Neural cell (in vitro differentiated cells): ENCODE data around the gene SECTM1. TPM values are rescaled to one million over a fixed set of nuclear protein-coding genes. Genes with fewer than 3 reads are reported as not detected.

Source experiments
- H2AFZ ChIP-seq: fragments of 200-600, 300-800 bp; sonication (generic), shearing (Covaris generic); 2 replicates; pipeline ENCODE4 v1.6.0; 2014; ENCODE audit warnings: low read depth, mild to moderate bottlenecking, antibody characterized with exemption, low read length, moderate library complexity
- H3F3A ChIP-seq: fragments of 200-600 bp; shearing (Covaris generic); 2 replicates; pipeline ENCODE4 v1.6.1; 2016; ENCODE audit warnings: mild to moderate bottlenecking, moderate library complexity, mixed read lengths, antibody characterized with exemption, low read length; ENCODE audit not compliant: insufficient read depth, poor library complexity, severe bottlenecking
- H3K27ac ChIP-seq: fragments of 200-600, 300-800 bp; sonication (generic), shearing (Covaris generic); 2 replicates; pipeline ENCODE4 v1.5.1; 2014; ENCODE audit warnings: mild to moderate bottlenecking, low read length, moderate library complexity
- H3K27me3 ChIP-seq: fragments of 300-800, 200-600 bp; sonication (generic), shearing (Covaris generic); 2 replicates; pipeline ENCODE4 v1.6.0; 2014; ENCODE audit warnings: mild to moderate bottlenecking, low read depth, low read length, moderate library complexity; ENCODE audit not compliant: insufficient read depth
- H3K36me3 ChIP-seq: fragments of 300-800, 200-600 bp; sonication (generic), shearing (Covaris generic); 2 replicates; pipeline ENCODE4 v1.5.1; 2014; ENCODE audit warnings: mild to moderate bottlenecking, antibody characterized with exemption, low read length, moderate library complexity; ENCODE audit not compliant: insufficient read depth
- H3K4me2 ChIP-seq: fragments of 300-800, 200-600 bp; sonication (generic), shearing (Covaris generic); 2 replicates; pipeline ENCODE4 v1.6.0; 2014; ENCODE audit warnings: mild to moderate bottlenecking, low read length
- H3K4me3 ChIP-seq: fragments of 300-800, 200-600 bp; sonication (generic), shearing (Covaris generic); 2 replicates; pipeline ENCODE4 v1.5.1; 2014; ENCODE audit warnings: mild to moderate bottlenecking, low read length, moderate library complexity
- H3K79me2 ChIP-seq: fragments of 200-600 bp; shearing (Covaris generic); replicated peaks from 2 replicates; pipeline ENCODE4 v1.6.0; 2014; ENCODE audit warnings: mild to moderate bottlenecking, low read length, moderate library complexity; ENCODE audit not compliant: insufficient read depth
- H3K9ac ChIP-seq: fragments of 300-800, 200-600 bp; sonication (generic), shearing (Covaris generic); 2 replicates; pipeline ENCODE4 v1.6.1; 2016; ENCODE audit warnings: mild to moderate bottlenecking, low read length, mixed read lengths
- H3K9me2 ChIP-seq: fragments of 200-600 bp; shearing (Covaris generic); 2 replicates; pipeline ENCODE4 v1.6.1; 2016; ENCODE audit warnings: mild to moderate bottlenecking, low read length, mixed read lengths; ENCODE audit not compliant: insufficient read depth
- H3K9me3 ChIP-seq: fragments of 200-600, 300-800 bp; sonication (generic), shearing (Covaris generic); 2 replicates; pipeline ENCODE4 v1.6.1; 2016; ENCODE audit warnings: mild to moderate bottlenecking, mixed run types, low read length, moderate library complexity, mixed read lengths
- H4K20me1 ChIP-seq: fragments of 200-600 bp; shearing (Covaris generic); 2 replicates; pipeline ENCODE4 v1.6.1; 2016; ENCODE audit warnings: mild to moderate bottlenecking, mixed run types; ENCODE audit not compliant: insufficient read depth
- EP300 ChIP-seq: fragments of 450-650 bp; conservative IDR thresholded peaks from 2 replicates; pipeline ENCODE4 v1.6.1; 2014; ENCODE audit warnings: antibody characterized with exemption, mild to moderate bottlenecking, moderate library complexity; ENCODE audit not compliant: poor library complexity, severe bottlenecking
- EZH2 ChIP-seq: fragments of 200-600, 300-800 bp; shearing (Covaris generic), sonication (generic); IDR thresholded peaks from 2 replicates; pipeline ENCODE4 v1.6.1; 2014; ENCODE audit warnings: antibody characterized with exemption, low read length, borderline replicate concordance, mild to moderate bottlenecking; ENCODE audit not compliant: insufficient read depth, poor library complexity, severe bottlenecking
- MXI1 ChIP-seq: fragments of 450-650 bp; conservative IDR thresholded peaks from 2 replicates; pipeline ENCODE4 v1.6.1; 2014; ENCODE audit warnings: antibody characterized with exemption, mild to moderate bottlenecking; ENCODE audit not compliant: poor library complexity, severe bottlenecking
- POLR2AphosphoS5 ChIP-seq: IDR thresholded peaks from 2 replicates; pipeline ENCODE4 v1.6.1; 2012
- RAD21 ChIP-seq: fragments of 450-650 bp; conservative IDR thresholded peaks from 2 replicates; pipeline ENCODE4 v1.6.1; 2014; ENCODE audit warnings: antibody characterized with exemption, mild to moderate bottlenecking, moderate library complexity
- SMC3 ChIP-seq: fragments of 450-650 bp; conservative IDR thresholded peaks from 2 replicates; pipeline ENCODE4 v1.6.1; 2014; ENCODE audit warnings: antibody characterized with exemption, mild to moderate bottlenecking, moderate library complexity; ENCODE audit not compliant: poor library complexity
- TAF1 ChIP-seq: IDR thresholded peaks from 2 replicates; pipeline ENCODE4 v1.6.1; 2012; ENCODE audit warnings: low read depth
- polyA plus RNA-seq: library from polyadenylated mRNA; depleted of rRNA; stranded (reverse); fragments of >200 nt; gene quantifications from 2 replicates; pipeline ENCODE4 v1.2.3, GENCODE V29; 2014
- TF ChIP-seq, protein P1 (sequence below): fragments of 450-650 bp; IDR thresholded peaks from 2 replicates; pipeline ENCODE4 v1.5.1; 2014; ENCODE audit warnings: antibody characterized with exemption, mild to moderate bottlenecking, moderate library complexity; ENCODE audit not compliant: poor library complexity, severe bottlenecking
- TF ChIP-seq, protein P2 (sequence below): IDR thresholded peaks from 2 replicates; pipeline ENCODE4 v1.6.1; 2012; ENCODE audit warnings: borderline replicate concordance

The SECTM1 gene
- polyA plus RNA-seq, 1 donor from 2014 or later, result not detected

DNA sequence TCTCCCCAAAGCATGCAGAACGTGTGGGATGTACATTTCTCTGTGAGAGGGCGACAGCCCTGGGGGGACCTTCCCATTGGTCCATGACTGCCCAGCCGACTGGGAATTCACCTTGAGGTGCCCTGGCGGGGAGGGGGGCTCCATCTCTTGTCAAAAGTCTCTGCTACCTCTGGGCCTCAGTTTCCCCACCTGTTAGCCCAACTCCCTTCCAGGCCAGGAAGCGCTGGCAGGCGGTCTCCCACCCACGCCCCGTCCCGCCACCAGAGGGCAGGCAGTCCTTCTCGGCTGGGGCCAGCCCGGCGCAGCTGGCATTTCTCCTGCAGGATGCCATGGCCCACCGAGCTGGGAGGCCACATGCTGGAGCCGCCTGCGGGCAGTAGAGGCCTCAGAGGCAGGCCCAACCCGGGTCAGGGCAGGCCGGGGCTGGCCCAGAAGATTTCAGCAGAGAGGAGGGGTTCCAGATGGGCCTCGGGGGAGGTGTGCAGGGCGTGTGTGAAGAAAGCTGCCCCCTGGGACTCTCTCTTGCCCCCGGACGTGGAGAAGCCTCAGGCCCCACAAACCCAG lies 32.8 kb downstream of the SECTM1 start:
- Histone ChIP-seq H3K27me3 (no peaks in the 10 kb centered on the region), H3K4me3 (no peak overlapping the region), H3K36me3 (no peaks in the 10 kb centered on the region), H3K4me2 (no peak overlapping the region), H3K9me3 (no peaks in the 10 kb centered on the region), H3K27ac (no peak overlapping the region), H2AFZ (no peak overlapping the region), H3F3A (no peaks in the 10 kb centered on the region), H4K20me1 (no peaks in the 10 kb centered on the region), H3K79me2 (no peaks in the 10 kb centered on the region), H3K9ac (no peak overlapping the region), H3K9me2 (no peaks in the 10 kb centered on the region)
- TF ChIP-seq, protein P1, sequence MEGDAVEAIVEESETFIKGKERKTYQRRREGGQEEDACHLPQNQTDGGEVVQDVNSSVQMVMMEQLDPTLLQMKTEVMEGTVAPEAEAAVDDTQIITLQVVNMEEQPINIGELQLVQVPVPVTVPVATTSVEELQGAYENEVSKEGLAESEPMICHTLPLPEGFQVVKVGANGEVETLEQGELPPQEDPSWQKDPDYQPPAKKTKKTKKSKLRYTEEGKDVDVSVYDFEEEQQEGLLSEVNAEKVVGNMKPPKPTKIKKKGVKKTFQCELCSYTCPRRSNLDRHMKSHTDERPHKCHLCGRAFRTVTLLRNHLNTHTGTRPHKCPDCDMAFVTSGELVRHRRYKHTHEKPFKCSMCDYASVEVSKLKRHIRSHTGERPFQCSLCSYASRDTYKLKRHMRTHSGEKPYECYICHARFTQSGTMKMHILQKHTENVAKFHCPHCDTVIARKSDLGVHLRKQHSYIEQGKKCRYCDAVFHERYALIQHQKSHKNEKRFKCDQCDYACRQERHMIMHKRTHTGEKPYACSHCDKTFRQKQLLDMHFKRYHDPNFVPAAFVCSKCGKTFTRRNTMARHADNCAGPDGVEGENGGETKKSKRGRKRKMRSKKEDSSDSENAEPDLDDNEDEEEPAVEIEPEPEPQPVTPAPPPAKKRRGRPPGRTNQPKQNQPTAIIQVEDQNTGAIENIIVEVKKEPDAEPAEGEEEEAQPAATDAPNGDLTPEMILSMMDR, result peak; percentile 40
- TF ChIP-seq SMC3 (peak; percentile 28), EP300 (no peak)

DNA sequence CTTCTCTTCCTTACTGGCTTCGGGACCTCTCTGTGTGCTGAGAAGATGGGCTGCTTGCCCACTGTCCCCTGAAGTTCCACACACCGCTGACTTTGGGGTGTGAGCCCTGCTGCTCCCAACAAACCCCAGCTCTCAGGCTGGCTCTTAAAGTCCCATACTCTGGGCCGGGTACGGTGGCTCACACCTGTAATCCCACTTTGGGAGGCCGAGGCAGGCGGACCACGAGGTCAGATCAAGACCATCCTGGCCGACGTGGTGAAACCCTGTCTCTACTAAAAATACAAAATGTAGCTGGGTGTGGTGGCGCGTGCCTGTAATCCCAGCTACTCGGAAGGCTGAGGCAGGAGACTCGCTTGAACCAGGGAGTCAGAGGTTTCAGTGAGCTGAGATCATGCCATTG lies 33.3 kb downstream of the SECTM1 start:
- Histone ChIP-seq H3K27me3 (no peaks in the 10 kb centered on the region), H3K79me2 (no peaks in the 10 kb centered on the region), H3K9ac (no peak overlapping the region), H3K4me3 (no peak overlapping the region), H3K4me2 (no peak overlapping the region), H3F3A (no peaks in the 10 kb centered on the region), H3K27ac (no peak overlapping the region), H3K9me3 (no peaks in the 10 kb centered on the region), H2AFZ (no peak overlapping the region), H3K9me2 (no peaks in the 10 kb centered on the region), H3K36me3 (no peaks in the 10 kb centered on the region), H4K20me1 (no peaks in the 10 kb centered on the region)
- TF ChIP-seq, protein P1, result no peak
- TF ChIP-seq MXI1 (no peak), POLR2AphosphoS5 (no peak), EZH2 (no peak), RAD21 (no peak), SMC3 (no peak), TAF1 (no peak), EP300 (no peak)
- TF ChIP-seq, protein P2, sequence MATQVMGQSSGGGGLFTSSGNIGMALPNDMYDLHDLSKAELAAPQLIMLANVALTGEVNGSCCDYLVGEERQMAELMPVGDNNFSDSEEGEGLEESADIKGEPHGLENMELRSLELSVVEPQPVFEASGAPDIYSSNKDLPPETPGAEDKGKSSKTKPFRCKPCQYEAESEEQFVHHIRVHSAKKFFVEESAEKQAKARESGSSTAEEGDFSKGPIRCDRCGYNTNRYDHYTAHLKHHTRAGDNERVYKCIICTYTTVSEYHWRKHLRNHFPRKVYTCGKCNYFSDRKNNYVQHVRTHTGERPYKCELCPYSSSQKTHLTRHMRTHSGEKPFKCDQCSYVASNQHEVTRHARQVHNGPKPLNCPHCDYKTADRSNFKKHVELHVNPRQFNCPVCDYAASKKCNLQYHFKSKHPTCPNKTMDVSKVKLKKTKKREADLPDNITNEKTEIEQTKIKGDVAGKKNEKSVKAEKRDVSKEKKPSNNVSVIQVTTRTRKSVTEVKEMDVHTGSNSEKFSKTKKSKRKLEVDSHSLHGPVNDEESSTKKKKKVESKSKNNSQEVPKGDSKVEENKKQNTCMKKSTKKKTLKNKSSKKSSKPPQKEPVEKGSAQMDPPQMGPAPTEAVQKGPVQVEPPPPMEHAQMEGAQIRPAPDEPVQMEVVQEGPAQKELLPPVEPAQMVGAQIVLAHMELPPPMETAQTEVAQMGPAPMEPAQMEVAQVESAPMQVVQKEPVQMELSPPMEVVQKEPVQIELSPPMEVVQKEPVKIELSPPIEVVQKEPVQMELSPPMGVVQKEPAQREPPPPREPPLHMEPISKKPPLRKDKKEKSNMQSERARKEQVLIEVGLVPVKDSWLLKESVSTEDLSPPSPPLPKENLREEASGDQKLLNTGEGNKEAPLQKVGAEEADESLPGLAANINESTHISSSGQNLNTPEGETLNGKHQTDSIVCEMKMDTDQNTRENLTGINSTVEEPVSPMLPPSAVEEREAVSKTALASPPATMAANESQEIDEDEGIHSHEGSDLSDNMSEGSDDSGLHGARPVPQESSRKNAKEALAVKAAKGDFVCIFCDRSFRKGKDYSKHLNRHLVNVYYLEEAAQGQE, result no peak
